Natural killer cell (primary cell): Measurements from ENCODE around the gene FHOD3. TPM values are rescaled to one million over a fixed set of nuclear protein-coding genes. Genes with fewer than 3 reads are reported as not detected.

Experiments used
- ATAC-seq, 3 donors: fragments of 150-1000 bp in 2 of 3; fragments of 200-7000 bp in 1 of 3; cut with Tn5 transposase; 1 replicate in 1 of 3; 2 replicates in 2 of 3; pipeline ENCODE4 v1.10.0; 2021; ENCODE audit warnings: mild to moderate bottlenecking in 2 of 3, moderate library complexity in 2 of 3
- DNase-seq, 2 donors: peaks; one replicate each; pipeline versions ENCODE4 v3.0.0 to v3.0.0-alpha.2; 2013 to 2021; ENCODE audit warnings: mixed read lengths in 1 of 2
- H3K27ac ChIP-seq: one replicate; pipeline ENCODE4 v1.5.1; 2013; ENCODE audit warnings: mild to moderate bottlenecking, low read length
- H3K27me3 ChIP-seq: one replicate; pipeline ENCODE4 v1.6.1; 2013; ENCODE audit warnings: low read length; ENCODE audit not compliant: control insufficient read depth, insufficient read depth
- H3K36me3 ChIP-seq: one replicate; pipeline ENCODE4 v1.6.1; 2013; ENCODE audit warnings: low read length; ENCODE audit not compliant: control insufficient read depth, insufficient read depth
- H3K4me1 ChIP-seq: one replicate; pipeline ENCODE4 v1.6.1; 2013; ENCODE audit warnings: low read length; ENCODE audit not compliant: control insufficient read depth, insufficient read depth
- H3K4me3 ChIP-seq: one replicate; pipeline ENCODE4 v1.5.1; 2013; ENCODE audit warnings: low read length
- H3K9me3 ChIP-seq: one replicate; pipeline ENCODE4 v1.6.1; 2013; ENCODE audit warnings: low read length; ENCODE audit not compliant: control insufficient read depth, insufficient read depth
- H3K27ac Mint-ChIP-seq, 2 donors: one replicate each; pipeline ENCODE4 v1.8.0; 2022; ENCODE audit warnings: mild to moderate bottlenecking in 2 of 2, mixed read lengths in 2 of 2, moderate library complexity in 1 of 2
- H3K27me3 Mint-ChIP-seq, 2 donors: one replicate each; pipeline ENCODE4 v1.8.0; 2022; ENCODE audit warnings: low read depth in 2 of 2, mixed read lengths in 2 of 2
- H3K36me3 Mint-ChIP-seq: one replicate; pipeline ENCODE4 v1.8.0; 2022; ENCODE audit warnings: mixed read lengths
- H3K4me1 Mint-ChIP-seq, 2 donors: one replicate each; pipeline ENCODE4 v1.8.0; 2022; ENCODE audit warnings: mixed read lengths in 2 of 2
- H3K4me3 Mint-ChIP-seq: one replicate; pipeline ENCODE4 v1.8.0; 2022; ENCODE audit warnings: mild to moderate bottlenecking, moderate library complexity, mixed read lengths
- H3K9me3 Mint-ChIP-seq, 2 donors: one replicate each; pipeline ENCODE4 v1.8.0; 2022; ENCODE audit warnings: mixed read lengths in 2 of 2
- CTCF ChIP-seq: fragments of 200-600 bp; IDR thresholded peaks from one replicate; pipeline ENCODE4 v1.8.0; 2022; ENCODE audit warnings: antibody characterized with exemption
- WGBS: methylation state at CpG from one replicate; pipeline ENCODE4 v1.1.7; 2013; ENCODE audit warnings: missing lambda C conversion rate; ENCODE audit not compliant: insufficient coverage; 5-methylcytosine and 5-hydroxymethylcytosine counted together
- intact Hi-C: fragments of 100-400 bp; cut with micrococcal nuclease; formaldehyde crosslinking; loops from one replicate; pipeline ENCODE4 v1.14.2; 2022
- total RNA-seq, 4 donors: library from RNA; stranded (reverse); fragments of 120-200 nt in 1 of 4; gene quantifications; one replicate each; pipeline versions ENCODE4 v1.2.3 to v1.2.4, GENCODE V29; 2013 to 2022

The FHOD3 gene
- total RNA-seq, 3 donors from 2014 or later (not counting 1 experiment from before 2014, with no cell fraction given): not detected

GRCh38 chr18:36809590-36810381, 512.3 kb downstream of the FHOD3 start:
- Histone ChIP-seq H3K27ac (no peak overlapping the region), H3K9me3 (no peaks in the 10 kb centered on the region), H3K4me1 (no peaks in the 10 kb centered on the region), H3K36me3 (peaks cover 26% of the 10 kb centered on the region), H3K27me3 (no peaks in the 10 kb centered on the region), H3K4me3 (no peak overlapping the region)
- no peaks in the 10 kb centered on the region for H3K27me3 Mint-ChIP-seq
- intact Hi-C loops: loop anchor here (1.0 to 5.0 kb wide), 2 partner anchors 121 to 792 kb away; no protein-coding TSS in a partner anchor
- peaks cover 25% of the 10 kb centered on the region for H3K36me3 Mint-ChIP-seq
- peak in 1 of 2 donors; percentile 79 for DNase-seq
- H3K27ac Mint-ChIP-seq: no peak overlapping the region
- no peaks in the 10 kb centered on the region for H3K9me3 Mint-ChIP-seq
- H3K4me1 Mint-ChIP-seq: no peaks in the 10 kb centered on the region
- 57% methylated on average over 6 of the region's 6 CpGs for WGBS
- peak; percentile 85 to 98 (median 97) for ATAC-seq
- H3K4me3 Mint-ChIP-seq: no peak overlapping the region
- peak; percentile 83 for TF ChIP-seq CTCF

- ATAC-seq (no peak), DNase-seq (no peak)
- no peak overlapping the region for H3K4me3 Mint-ChIP-seq
- intact Hi-C loops: no loop called here
- H3K27ac ChIP-seq: no peak overlapping the region
- H3K9me3 Mint-ChIP-seq: no peaks in the 10 kb centered on the region
- no peak overlapping the region for H3K27ac Mint-ChIP-seq
- H3K4me1 Mint-ChIP-seq: no peaks in the 10 kb centered on the region
- H3K36me3 ChIP-seq: peaks cover 18% of the 10 kb centered on the region
- H3K27me3 Mint-ChIP-seq: no peaks in the 10 kb centered on the region
- no peak overlapping the region for H3K4me3 ChIP-seq
- TF ChIP-seq CTCF: no peak
- H3K27me3 ChIP-seq: no peaks in the 10 kb centered on the region
- peaks cover 11% of the 10 kb centered on the region for H3K36me3 Mint-ChIP-seq
- no peaks in the 10 kb centered on the region for H3K4me1 ChIP-seq
- H3K9me3 ChIP-seq: no peaks in the 10 kb centered on the region
- WGBS: 100% methylated on average over 1 of the region's 3 CpGs
Observed at GRCh38 chr18:36811430-36811829, 513.9 kb downstream of the FHOD3 start.

DNA sequence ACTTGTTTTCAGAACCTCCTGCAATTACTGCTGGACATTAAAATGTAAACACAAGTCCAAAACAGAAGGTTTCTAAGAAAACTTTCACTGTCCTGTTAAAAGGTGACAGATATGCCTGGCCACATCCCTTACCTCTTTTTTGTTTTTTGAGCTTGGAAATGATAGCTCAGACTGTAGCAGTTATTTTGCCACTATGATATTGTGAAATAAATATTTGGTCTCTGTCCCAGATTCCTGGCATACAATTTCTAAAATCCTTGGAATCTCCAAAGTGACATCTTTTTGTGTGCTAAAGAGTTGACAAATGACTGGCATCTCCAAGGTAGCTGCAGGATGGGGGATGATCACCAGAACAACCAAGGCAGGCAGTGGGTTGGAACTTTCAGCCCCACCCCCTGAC, 514.4 kb downstream of the FHOD3 start:
- DNase-seq (no peak), ATAC-seq (no peak)
- H3K9me3 ChIP-seq: no peaks in the 10 kb centered on the region
- intact Hi-C loops: no loop called here
- no peak overlapping the region for H3K4me3 Mint-ChIP-seq
- H3K4me3 ChIP-seq: no peak overlapping the region
- no peaks in the 10 kb centered on the region for H3K27me3 Mint-ChIP-seq
- H3K36me3 Mint-ChIP-seq: peaks cover 11% of the 10 kb centered on the region
- H3K4me1 Mint-ChIP-seq: no peaks in the 10 kb centered on the region
- peaks cover 18% of the 10 kb centered on the region for H3K36me3 ChIP-seq
- H3K9me3 Mint-ChIP-seq: no peaks in the 10 kb centered on the region
- no peak overlapping the region for H3K27ac Mint-ChIP-seq
- no peaks in the 10 kb centered on the region for H3K27me3 ChIP-seq
- H3K4me1 ChIP-seq: no peaks in the 10 kb centered on the region
- TF ChIP-seq CTCF: no peak
- no peak overlapping the region for H3K27ac ChIP-seq

DNA sequence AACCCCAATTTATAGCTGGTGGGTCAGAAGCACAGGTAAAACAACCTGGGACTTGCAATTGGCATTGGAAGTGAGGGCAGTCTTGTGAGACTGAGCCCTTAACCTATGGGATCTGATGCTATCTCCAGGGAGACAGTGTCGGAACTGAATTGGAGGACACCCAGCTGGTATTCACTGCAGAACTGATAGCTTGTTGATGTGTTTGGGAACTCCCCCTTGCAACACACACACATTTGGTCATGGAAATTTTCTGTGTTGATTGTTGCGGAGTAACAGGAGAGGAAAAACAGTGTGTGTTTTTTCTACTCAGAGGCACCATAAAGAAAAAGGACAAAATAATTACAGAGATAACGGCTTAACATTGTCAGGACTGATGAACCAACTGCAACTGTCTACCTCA, 515.2 kb downstream of the FHOD3 start:
- no peaks in the 10 kb centered on the region for H3K4me1 Mint-ChIP-seq
- no peak overlapping the region for H3K27ac Mint-ChIP-seq
- intact Hi-C loops: no loop called here

More for the DNA sequence above, 515.2 kb downstream of the FHOD3 start:
- peaks cover 12% of the 10 kb centered on the region for H3K36me3 Mint-ChIP-seq
- Histone ChIP-seq H3K4me1 (no peaks in the 10 kb centered on the region), H3K9me3 (no peaks in the 10 kb centered on the region), H3K27ac (no peak overlapping the region), H3K36me3 (peaks cover 15% of the 10 kb centered on the region), H3K4me3 (no peak overlapping the region), H3K27me3 (no peaks in the 10 kb centered on the region)
- H3K9me3 Mint-ChIP-seq: no peaks in the 10 kb centered on the region
- no peak overlapping the region for H3K4me3 Mint-ChIP-seq
- TF ChIP-seq CTCF: no peak
- 100% methylated on average over 2 of the region's 3 CpGs for WGBS
- H3K27me3 Mint-ChIP-seq: no peaks in the 10 kb centered on the region
- DNase-seq (no peak), ATAC-seq (no peak)
